DND-41 (cell line): ENCODE results near the gene GREB1L.

Source experiments
- ATAC-seq: fragments of 200-7000 bp; cut with Tn5 transposase; 3 replicates; pipeline ENCODE4 v1.9.1; 2021; ENCODE audit warnings: low read depth; ENCODE audit not compliant: insufficient read depth
- DNase-seq: peaks from one replicate; pipeline ENCODE4 v3.0.0-alpha.2; 2020
- H2AFZ ChIP-seq: 2 replicates; pipeline ENCODE4 v1.6.0; 2012; ENCODE audit warnings: low read depth, low read length
- H3K27ac ChIP-seq: 2 replicates; pipeline ENCODE4 v1.5.1; 2012; ENCODE audit warnings: low read length, inconsistent platforms
- H3K27me3 ChIP-seq: fragments of 200-600 bp; sonication (generic); 2 replicates; pipeline ENCODE4 v1.6.0; 2012; ENCODE audit warnings: low read length, mild to moderate bottlenecking, inconsistent platforms; ENCODE audit not compliant: insufficient read depth, poor library complexity
- H3K36me3 ChIP-seq: 2 replicates; pipeline ENCODE4 v1.5.1; 2012; ENCODE audit warnings: low read length, inconsistent platforms; ENCODE audit not compliant: insufficient read depth
- H3K4me1 ChIP-seq: 2 replicates; pipeline ENCODE4 v1.5.1; 2012; ENCODE audit warnings: mild to moderate bottlenecking, low read length; ENCODE audit not compliant: insufficient read depth
- H3K4me2 ChIP-seq: 2 replicates; pipeline ENCODE4 v1.6.0; 2012; ENCODE audit warnings: mild to moderate bottlenecking, moderate library complexity, low read length, inconsistent platforms; ENCODE audit not compliant: insufficient read depth
- H3K4me3 ChIP-seq, 2 experiments: fragments of 200-600 bp in 1 of 2; shearing (Covaris generic) in 1 of 2; 2 replicates each; pipeline ENCODE4 v1.5.1; 2012 to 2016; ENCODE audit warnings: inconsistent platforms in 2 of 2, low read length in 2 of 2, mild to moderate bottlenecking in 2 of 2, low read depth in 1 of 2, moderate library complexity in 1 of 2
- H3K79me2 ChIP-seq: 2 replicates; pipeline ENCODE4 v1.6.0; 2012; ENCODE audit warnings: low read length, inconsistent platforms; ENCODE audit not compliant: insufficient read depth
- H3K9ac ChIP-seq: 2 replicates; pipeline ENCODE4 v1.6.0; 2012; ENCODE audit warnings: low read depth, mild to moderate bottlenecking, inconsistent platforms, low read length, moderate library complexity
- H3K9me3 ChIP-seq: 2 replicates; pipeline ENCODE4 v1.5.1; 2012; ENCODE audit warnings: low read length, moderate library complexity, mild to moderate bottlenecking, inconsistent platforms; ENCODE audit not compliant: insufficient read depth, severe bottlenecking
- H4K20me1 ChIP-seq: 2 replicates; pipeline ENCODE4 v1.6.0; 2012; ENCODE audit warnings: low read length; ENCODE audit not compliant: insufficient read depth
- EZH2 ChIP-seq: IDR thresholded peaks from 3 replicates; pipeline ENCODE4 v1.6.1; 2012; ENCODE audit warnings: borderline replicate concordance, low read depth, mild to moderate bottlenecking, moderate library complexity, low read length, inconsistent platforms; ENCODE audit not compliant: severe bottlenecking
- TF ChIP-seq, protein P1 (sequence below): IDR thresholded peaks from 2 replicates; pipeline ENCODE4 v1.5.1; 2012; ENCODE audit warnings: borderline replicate concordance, low read length, moderate library complexity, mild to moderate bottlenecking; ENCODE audit not compliant: poor library complexity, severe bottlenecking; ENCODE audit errors: extremely low read depth

Gene GREB1L

DNA sequence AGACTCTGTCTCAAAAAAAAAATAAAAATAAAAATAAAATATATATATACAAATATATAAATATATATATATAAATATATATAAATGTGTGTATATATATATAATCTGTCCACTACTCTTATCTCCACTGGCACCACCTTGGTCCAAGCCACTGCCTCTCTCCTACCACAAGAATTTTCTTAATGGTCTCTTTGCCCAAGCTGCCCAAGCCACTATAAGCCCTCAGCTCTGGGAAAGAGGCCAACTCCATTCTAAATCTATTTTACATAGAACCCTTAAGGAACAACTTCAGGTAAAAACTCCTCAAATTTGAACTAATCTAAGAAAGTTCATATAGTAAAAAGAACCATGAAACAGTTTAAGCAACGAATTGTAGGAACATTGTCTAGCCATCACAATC is 45.6 kb upstream of the GREB1L start:
- TF ChIP-seq, protein P1, sequence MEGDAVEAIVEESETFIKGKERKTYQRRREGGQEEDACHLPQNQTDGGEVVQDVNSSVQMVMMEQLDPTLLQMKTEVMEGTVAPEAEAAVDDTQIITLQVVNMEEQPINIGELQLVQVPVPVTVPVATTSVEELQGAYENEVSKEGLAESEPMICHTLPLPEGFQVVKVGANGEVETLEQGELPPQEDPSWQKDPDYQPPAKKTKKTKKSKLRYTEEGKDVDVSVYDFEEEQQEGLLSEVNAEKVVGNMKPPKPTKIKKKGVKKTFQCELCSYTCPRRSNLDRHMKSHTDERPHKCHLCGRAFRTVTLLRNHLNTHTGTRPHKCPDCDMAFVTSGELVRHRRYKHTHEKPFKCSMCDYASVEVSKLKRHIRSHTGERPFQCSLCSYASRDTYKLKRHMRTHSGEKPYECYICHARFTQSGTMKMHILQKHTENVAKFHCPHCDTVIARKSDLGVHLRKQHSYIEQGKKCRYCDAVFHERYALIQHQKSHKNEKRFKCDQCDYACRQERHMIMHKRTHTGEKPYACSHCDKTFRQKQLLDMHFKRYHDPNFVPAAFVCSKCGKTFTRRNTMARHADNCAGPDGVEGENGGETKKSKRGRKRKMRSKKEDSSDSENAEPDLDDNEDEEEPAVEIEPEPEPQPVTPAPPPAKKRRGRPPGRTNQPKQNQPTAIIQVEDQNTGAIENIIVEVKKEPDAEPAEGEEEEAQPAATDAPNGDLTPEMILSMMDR = no peak
- TF ChIP-seq EZH2 = no peak
- ATAC-seq (no peak), DNase-seq (no peak)
- Histone ChIP-seq H3K27ac (no peak overlapping the region), H3K36me3 (no peaks in the 10 kb centered on the region), H3K79me2 (no peaks in the 10 kb centered on the region), H2AFZ (no peak overlapping the region), H3K9ac (no peak overlapping the region), H3K4me3 (no peak overlapping the region), H3K27me3 (no peaks in the 10 kb centered on the region), H3K4me2 (no peak overlapping the region), H4K20me1 (no peaks in the 10 kb centered on the region), H3K9me3 (no peaks in the 10 kb centered on the region), H3K4me1 (no peaks in the 10 kb centered on the region)

- no peaks in the 10 kb centered on the region for H3K36me3 ChIP-seq
- no peaks in the 10 kb centered on the region for H3K9me3 ChIP-seq
- no peaks in the 10 kb centered on the region for H3K27me3 ChIP-seq
- H4K20me1 ChIP-seq = no peaks in the 10 kb centered on the region
- ATAC-seq (no peak), DNase-seq (no peak)
- H3K4me2 ChIP-seq = no peak overlapping the region
- H3K79me2 ChIP-seq = no peaks in the 10 kb centered on the region
- no peaks in the 10 kb centered on the region for H3K4me1 ChIP-seq
- H2AFZ ChIP-seq = no peak overlapping the region
- no peak overlapping the region for H3K27ac ChIP-seq
- no peak overlapping the region for H3K9ac ChIP-seq
- H3K4me3 ChIP-seq = no peak overlapping the region
- TF ChIP-seq EZH2 = no peak
Observed at GRCh38 chr18:21203126-21203525, 38.9 kb upstream of the GREB1L start.

DNA sequence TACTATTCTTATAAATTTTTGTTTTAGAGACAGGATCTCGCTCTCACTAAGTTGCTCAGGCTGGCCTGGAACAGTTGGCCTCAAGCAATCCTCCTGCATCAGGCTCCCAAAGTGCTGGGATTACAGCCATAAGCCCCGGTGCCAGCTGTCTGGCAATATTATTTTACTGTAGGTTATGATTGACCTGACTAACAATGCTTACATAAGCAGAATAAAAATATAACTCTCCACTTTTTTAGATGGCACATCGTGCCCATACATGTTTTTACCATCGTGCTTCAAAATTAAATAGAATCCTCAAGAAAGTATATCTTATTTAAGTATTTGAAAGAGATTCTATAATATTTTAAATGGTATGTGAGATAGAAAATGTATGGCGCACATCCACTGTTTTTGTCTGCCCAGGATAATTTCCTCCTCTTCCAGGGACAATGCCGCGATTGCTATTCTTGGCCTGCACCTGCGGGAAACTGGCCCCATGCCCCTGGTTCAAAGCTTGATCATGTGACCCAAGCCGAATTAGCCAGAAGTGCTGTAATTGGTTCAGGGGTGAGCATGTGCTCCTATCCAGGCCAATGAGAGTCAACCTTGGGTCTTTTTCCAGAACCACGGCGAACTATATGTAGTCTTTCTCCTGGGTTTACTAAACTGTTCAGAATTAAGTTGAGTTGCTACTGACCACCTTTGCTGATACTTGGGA is 38.3 kb upstream of the GREB1L start:
- Histone ChIP-seq H3K79me2 (no peaks in the 10 kb centered on the region), H4K20me1 (no peaks in the 10 kb centered on the region), H3K4me3 (no peak overlapping the region), H3K36me3 (no peaks in the 10 kb centered on the region), H2AFZ (no peak overlapping the region), H3K9me3 (no peaks in the 10 kb centered on the region), H3K4me2 (no peak overlapping the region), H3K9ac (no peak overlapping the region), H3K4me1 (no peaks in the 10 kb centered on the region), H3K27me3 (no peaks in the 10 kb centered on the region), H3K27ac (no peak overlapping the region)
- ATAC-seq = no peak
- no peak for DNase-seq
- no peak for TF ChIP-seq EZH2

DNA sequence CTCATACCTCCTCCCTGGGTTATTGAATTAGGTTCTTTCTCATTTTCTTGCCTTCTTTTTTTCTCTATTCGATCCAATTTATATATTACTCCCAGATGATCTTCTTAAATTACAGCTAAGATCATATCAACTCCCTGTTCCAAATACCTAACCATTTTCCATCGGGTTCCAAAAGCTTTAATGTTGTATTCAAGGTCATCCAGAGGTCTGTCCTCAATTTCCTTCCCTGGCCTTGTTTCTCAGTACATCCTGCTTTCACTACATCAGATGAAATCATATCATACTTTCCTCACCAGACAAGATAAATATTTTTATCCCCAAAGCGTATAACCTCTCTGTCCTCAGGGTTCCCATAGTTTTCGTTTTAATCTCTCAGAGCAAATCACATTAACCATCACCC is 36.3 kb upstream of the GREB1L start:
- no peaks in the 10 kb centered on the region for H3K79me2 ChIP-seq
- TF ChIP-seq, protein P1 = no peak
- no peak for TF ChIP-seq EZH2
- H3K9ac ChIP-seq = no peak overlapping the region
- H3K36me3 ChIP-seq = no peaks in the 10 kb centered on the region
- no peak overlapping the region for H3K4me2 ChIP-seq
- H3K27me3 ChIP-seq = no peaks in the 10 kb centered on the region
- H3K27ac ChIP-seq = no peak overlapping the region
- ATAC-seq (no peak), DNase-seq (no peak)
- H4K20me1 ChIP-seq = no peaks in the 10 kb centered on the region
- no peaks in the 10 kb centered on the region for H3K4me1 ChIP-seq
- H2AFZ ChIP-seq = no peak overlapping the region
- no peaks in the 10 kb centered on the region for H3K9me3 ChIP-seq
- no peak overlapping the region for H3K4me3 ChIP-seq
